Measurements from ENCODE around the gene RAB1A. TPM values are rescaled to one million over a fixed set of nuclear protein-coding genes. Genes with fewer than 3 reads are reported as not detected.
"Not testable (repeated sequence)": the region's sequence is repeated elsewhere in the genome, so short reads cannot be mapped to it uniquely, and the experiment has no call there.

Gene RAB1A
- total RNA-seq, 1 experiment from 2014 or later, result 165 TPM

DNA sequence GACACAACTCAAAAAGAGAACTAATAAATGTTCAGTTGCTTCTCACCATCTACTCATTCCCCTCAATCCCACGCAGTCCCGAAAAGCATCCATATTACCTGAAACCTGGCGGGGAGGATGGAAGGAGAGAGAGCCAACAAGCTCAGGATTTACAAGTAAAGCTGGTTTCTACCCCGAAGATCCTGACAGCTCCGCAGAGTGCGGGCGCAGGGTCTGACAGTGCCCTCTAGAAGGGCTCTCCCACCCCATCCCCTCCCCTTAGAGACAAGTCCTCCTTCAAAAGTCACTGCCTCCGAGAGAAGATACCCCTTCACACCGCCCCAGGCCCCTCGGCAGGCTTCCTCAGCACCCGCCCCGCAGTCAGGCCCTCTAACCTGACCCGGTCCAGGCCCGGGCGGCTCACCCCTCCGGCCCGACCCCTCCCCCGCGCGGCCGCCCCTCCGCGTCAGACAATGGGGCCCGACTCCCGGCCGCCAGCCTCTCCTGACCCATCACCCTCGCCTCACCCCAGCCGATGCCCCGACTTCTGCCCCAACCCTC lies 550 bp downstream of the RAB1A start:
- BruUV-seq (replicated peaks), result no TSS peak
- Histone ChIP-seq H3K9me3 (ENCODE audit: insufficient read depth, low read depth) (no peaks in the 10 kb centered on the region), H3K9me2 (ENCODE audit: insufficient read depth) (no peaks in the 10 kb centered on the region), H4K20me1 (ENCODE audit: insufficient read depth) (peaks cover 50% of the 10 kb centered on the region), H3K4me2 (peak overlapping the region; percentile 98), H3K27me3 (ENCODE audit: insufficient read depth, low read depth) (no peaks in the 10 kb centered on the region), H3K4me3 (peak overlapping the region; percentile 75), H3K4me1 (replicated peaks; ENCODE audit: insufficient read depth) (peaks cover 33% of the 10 kb centered on the region), H3K79me2 (ENCODE audit: low read depth) (peaks cover 56% of the 10 kb centered on the region), H3K36me3 (ENCODE audit: low read depth) (no peaks in the 10 kb centered on the region), H3F3A (ENCODE audit: insufficient read depth, low read depth) (peaks cover 14% of the 10 kb centered on the region; the same call in 1 of the 2 replicates), H2AFZ (peak overlapping the region; percentile 90), H3K27ac (peak overlapping the region; percentile 87)
- intact Hi-C loops (cut with micrococcal nuclease; ENCODE audit: unreplicated experiment), result no loop called here
- peak in 1 of 2 experiments; percentile 5 for DNase-seq
- ChIA-PET CTCF (interaction anchor here (0.6 to 1.1 kb wide), 4 partner anchors 14 to 98 kb away, joined by 3 to 17 read pairs (median 6); partner anchors contain the start of gene ACTR2), POLR2A (ENCODE audit: unreplicated experiment) (interaction anchor here (0.5 to 1.3 kb wide), 7 partner anchors 26 to 856 kb away, joined by 3 to 36 read pairs (median 5); partner anchors contain the start of gene ACTR2)
- TF ChIP-seq EZH2 (IDR thresholded peaks at IDR 0.05; ENCODE audit: low read depth), result no peak
- TF ChIP-seq, protein P1, sequence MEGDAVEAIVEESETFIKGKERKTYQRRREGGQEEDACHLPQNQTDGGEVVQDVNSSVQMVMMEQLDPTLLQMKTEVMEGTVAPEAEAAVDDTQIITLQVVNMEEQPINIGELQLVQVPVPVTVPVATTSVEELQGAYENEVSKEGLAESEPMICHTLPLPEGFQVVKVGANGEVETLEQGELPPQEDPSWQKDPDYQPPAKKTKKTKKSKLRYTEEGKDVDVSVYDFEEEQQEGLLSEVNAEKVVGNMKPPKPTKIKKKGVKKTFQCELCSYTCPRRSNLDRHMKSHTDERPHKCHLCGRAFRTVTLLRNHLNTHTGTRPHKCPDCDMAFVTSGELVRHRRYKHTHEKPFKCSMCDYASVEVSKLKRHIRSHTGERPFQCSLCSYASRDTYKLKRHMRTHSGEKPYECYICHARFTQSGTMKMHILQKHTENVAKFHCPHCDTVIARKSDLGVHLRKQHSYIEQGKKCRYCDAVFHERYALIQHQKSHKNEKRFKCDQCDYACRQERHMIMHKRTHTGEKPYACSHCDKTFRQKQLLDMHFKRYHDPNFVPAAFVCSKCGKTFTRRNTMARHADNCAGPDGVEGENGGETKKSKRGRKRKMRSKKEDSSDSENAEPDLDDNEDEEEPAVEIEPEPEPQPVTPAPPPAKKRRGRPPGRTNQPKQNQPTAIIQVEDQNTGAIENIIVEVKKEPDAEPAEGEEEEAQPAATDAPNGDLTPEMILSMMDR (conservative IDR thresholded peaks at IDR 0.05), result no peak

- H3K36me3 ChIP-seq (ENCODE audit: low read depth), result no peaks in the 10 kb centered on the region
- no peaks in the 10 kb centered on the region for H3K27me3 ChIP-seq (ENCODE audit: insufficient read depth, low read depth)
- H3F3A ChIP-seq (ENCODE audit: insufficient read depth, low read depth), result peaks cover 15% of the 10 kb centered on the region
- H3K9me3 ChIP-seq (ENCODE audit: insufficient read depth, low read depth), result no peaks in the 10 kb centered on the region
- DNase-seq, result peak in 1 of 2 experiments; percentile 62
- H2AFZ ChIP-seq, result no peak overlapping the region
- peak overlapping the region; percentile 75 for H3K4me3 ChIP-seq
- ChIA-PET POLR2A (ENCODE audit: unreplicated experiment) (interaction anchor here (0.6 to 0.7 kb wide), 3 partner anchors 11 to 73 kb away, joined by 3 to 4 read pairs (median 4); no protein-coding TSS in a partner anchor), CTCF (interaction anchor here (1.1 kb wide), 1 partner anchor 14 kb away, joined by 3 read pairs; no protein-coding TSS in a partner anchor)
- BruUV-seq (replicated peaks), result TSS peak; percentile 64
- TF ChIP-seq, protein P1 (conservative IDR thresholded peaks at IDR 0.05), result no peak
- TF ChIP-seq EZH2 (IDR thresholded peaks at IDR 0.05; ENCODE audit: low read depth), result no peak
- peaks cover 64% of the 10 kb centered on the region for H3K79me2 ChIP-seq (ENCODE audit: low read depth)
- H3K4me1 ChIP-seq (replicated peaks; ENCODE audit: insufficient read depth), result peaks cover 33% of the 10 kb centered on the region
- H3K9me2 ChIP-seq (ENCODE audit: insufficient read depth), result no peaks in the 10 kb centered on the region
- 0 out of 2 replicates have a peak overlapping the region, but pooled peaks have one; percentile 9 for H3K27ac ChIP-seq
- intact Hi-C loops (cut with micrococcal nuclease; ENCODE audit: unreplicated experiment), result no loop called here
- H3K4me2 ChIP-seq, result peak overlapping the region; percentile 98
- peaks cover 58% of the 10 kb centered on the region for H4K20me1 ChIP-seq (ENCODE audit: insufficient read depth)
Measured at GRCh38 chr2:65128297-65129190, 1.4 kb downstream of the RAB1A start.

DNA sequence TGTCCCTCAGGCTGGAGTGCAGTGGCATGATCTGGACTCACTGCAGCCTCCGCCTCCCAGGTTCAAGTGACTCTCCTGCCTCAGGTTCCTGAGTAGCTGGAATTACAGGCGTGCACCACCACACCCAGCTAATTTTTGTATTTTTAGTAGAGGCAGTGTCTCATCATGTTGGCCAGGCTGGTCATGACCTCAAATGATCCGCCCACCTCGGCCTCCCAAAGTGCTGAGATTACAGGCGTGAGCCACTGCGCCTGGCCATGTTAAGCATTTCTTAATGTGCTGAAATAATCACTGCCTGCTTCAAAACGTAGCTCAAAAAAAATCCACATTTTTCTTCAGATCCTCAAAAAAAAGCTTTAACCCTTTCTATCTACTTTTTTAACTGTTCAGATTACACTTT lies 4.4 kb downstream of the RAB1A start:
- H3K27me3 ChIP-seq (ENCODE audit: insufficient read depth, low read depth); H3K36me3 ChIP-seq (ENCODE audit: low read depth); BruUV-seq (replicated peaks); H3K27ac ChIP-seq; CTCF ChIA-PET; H3K9me3 ChIP-seq (ENCODE audit: insufficient read depth, low read depth); H3K4me2 ChIP-seq; DNase-seq; H2AFZ ChIP-seq; intact Hi-C loops (cut with micrococcal nuclease; ENCODE audit: unreplicated experiment); H3K9me2 ChIP-seq (ENCODE audit: insufficient read depth); H3K4me3 ChIP-seq: not testable (repeated sequence)
- Histone ChIP-seq H4K20me1 (ENCODE audit: insufficient read depth) (peaks cover 89% of the 10 kb centered on the region), H3K79me2 (ENCODE audit: low read depth) (peaks cover 95% of the 10 kb centered on the region), H3K4me1 (replicated peaks; ENCODE audit: insufficient read depth) (peaks cover 33% of the 10 kb centered on the region), H3F3A (ENCODE audit: insufficient read depth, low read depth) (peaks cover 18% of the 10 kb centered on the region)
- POLR2A ChIA-PET (ENCODE audit: unreplicated experiment), result interaction anchor here (0.6 kb wide), 1 partner anchor 180 kb away, joined by 3 read pairs; no protein-coding TSS in a partner anchor
